Activated T-cell treated with anti-CD3 and anti-CD28 coated beads, Interleukin-2, amount 50 U/mL, for 72 hours (primary cell): ENCODE measurements around the gene PRR23E. TPM values are rescaled to one million over a fixed set of nuclear protein-coding genes. Genes with fewer than 3 reads are reported as not detected.

ENCODE experiments used
- ATAC-seq, 2 donors: fragments of 150-1000 bp; cut with Tn5 transposase; replicated peaks in 1 of 2; 2 replicates each; pipeline ENCODE4 v1.10.0; 2021; ENCODE audit warnings: moderate library complexity in 2 of 2, mild to moderate bottlenecking in 1 of 2
- DNase-seq, 2 donors: peaks; one replicate each; pipeline ENCODE4 v3.0.0; 2021 to 2022; ENCODE audit warnings: mixed read lengths in 1 of 2
- H3K27ac Mint-ChIP-seq: one replicate; pipeline ENCODE4 v1.8.0; 2022; ENCODE audit warnings: mild to moderate bottlenecking, moderate library complexity, mixed read lengths
- H3K27me3 Mint-ChIP-seq: one replicate; pipeline ENCODE4 v1.8.0; 2022; ENCODE audit warnings: low read depth, mixed read lengths
- H3K36me3 Mint-ChIP-seq, 2 donors: one replicate each; pipeline ENCODE4 v1.8.0; 2022; ENCODE audit warnings: mixed read lengths in 2 of 2, mild to moderate bottlenecking in 1 of 2; ENCODE audit not compliant: insufficient read depth in 2 of 2
- H3K4me1 Mint-ChIP-seq: one replicate; pipeline ENCODE4 v1.8.0; 2022; ENCODE audit warnings: low read depth, mixed read lengths
- H3K4me3 Mint-ChIP-seq, 2 donors: one replicate each; pipeline ENCODE4 v1.8.0; 2022; ENCODE audit warnings: mild to moderate bottlenecking in 2 of 2, mixed read lengths in 2 of 2, moderate library complexity in 2 of 2
- H3K9me3 Mint-ChIP-seq, 2 donors: one replicate each; pipeline ENCODE4 v1.8.0; 2022; ENCODE audit warnings: mixed read lengths in 2 of 2
- total RNA-seq, 2 donors: library from RNA; stranded (reverse); gene quantifications; one replicate each; pipeline ENCODE4 v1.2.3, GENCODE V29; 2022

PRR23E gene
- total RNA-seq, 2 donors from 2014 or later, result not detected

- ATAC-seq, result no peak
- H3K27ac Mint-ChIP-seq, result no peak overlapping the region
- H3K27me3 Mint-ChIP-seq, result peaks cover 10% of the 10 kb centered on the region
- no peaks in the 10 kb centered on the region for H3K4me1 Mint-ChIP-seq
- H3K4me3 Mint-ChIP-seq, result no peak overlapping the region
- peaks cover 3 to 6% of the 10 kb centered on the region in 2 donors for H3K9me3 Mint-ChIP-seq
- peaks cover 3% of the 10 kb centered on the region in 2 donors for H3K36me3 Mint-ChIP-seq
- no peak for DNase-seq
These were observed 7.3 kb downstream of the PRR23E start for GRCh38 chr3:127200086-127200691.

- no peaks in the 10 kb centered on the region for H3K4me1 Mint-ChIP-seq
- H3K9me3 Mint-ChIP-seq, result peaks cover 3 to 6% of the 10 kb centered on the region in 2 donors
- peaks cover 3% of the 10 kb centered on the region in 2 donors for H3K36me3 Mint-ChIP-seq
- no peak for ATAC-seq
- H3K4me3 Mint-ChIP-seq, result no peak overlapping the region
- H3K27ac Mint-ChIP-seq, result no peak overlapping the region
- no peak for DNase-seq
- H3K27me3 Mint-ChIP-seq, result no peaks in the 10 kb centered on the region
These were observed 10.1 kb downstream of the PRR23E start for GRCh38 chr3:127203024-127203423.

GRCh38 chr3:127204841-127205582, 12.1 kb downstream of the PRR23E start:
- H3K27ac Mint-ChIP-seq, result no peak overlapping the region
- no peaks in the 10 kb centered on the region for H3K4me1 Mint-ChIP-seq
- H3K4me3 Mint-ChIP-seq, result no peak overlapping the region
- no peak for ATAC-seq
- H3K36me3 Mint-ChIP-seq, result peaks cover 3% of the 10 kb centered on the region in 2 donors
- H3K27me3 Mint-ChIP-seq, result no peaks in the 10 kb centered on the region
- no peak for DNase-seq
- H3K9me3 Mint-ChIP-seq, result peaks cover 3 to 6% of the 10 kb centered on the region in 2 donors

- DNase-seq (no peak), ATAC-seq (no peak)
- H3K4me1 Mint-ChIP-seq, result no peaks in the 10 kb centered on the region
- peaks cover 3% of the 10 kb centered on the region in 2 donors for H3K36me3 Mint-ChIP-seq
- H3K9me3 Mint-ChIP-seq, result peaks cover 3 to 6% of the 10 kb centered on the region in 2 donors
- H3K27ac Mint-ChIP-seq, result no peak overlapping the region
- no peak overlapping the region for H3K4me3 Mint-ChIP-seq
- H3K27me3 Mint-ChIP-seq, result no peaks in the 10 kb centered on the region
These were observed 13.2 kb downstream of the PRR23E start for GRCh38 chr3:127206154-127206553.

- H3K9me3 Mint-ChIP-seq, result peaks cover 3 to 6% of the 10 kb centered on the region in 2 donors
- no peak for DNase-seq
These were observed 13.9 kb downstream of the PRR23E start for GRCh38 chr3:127206611-127207516.

DNA sequence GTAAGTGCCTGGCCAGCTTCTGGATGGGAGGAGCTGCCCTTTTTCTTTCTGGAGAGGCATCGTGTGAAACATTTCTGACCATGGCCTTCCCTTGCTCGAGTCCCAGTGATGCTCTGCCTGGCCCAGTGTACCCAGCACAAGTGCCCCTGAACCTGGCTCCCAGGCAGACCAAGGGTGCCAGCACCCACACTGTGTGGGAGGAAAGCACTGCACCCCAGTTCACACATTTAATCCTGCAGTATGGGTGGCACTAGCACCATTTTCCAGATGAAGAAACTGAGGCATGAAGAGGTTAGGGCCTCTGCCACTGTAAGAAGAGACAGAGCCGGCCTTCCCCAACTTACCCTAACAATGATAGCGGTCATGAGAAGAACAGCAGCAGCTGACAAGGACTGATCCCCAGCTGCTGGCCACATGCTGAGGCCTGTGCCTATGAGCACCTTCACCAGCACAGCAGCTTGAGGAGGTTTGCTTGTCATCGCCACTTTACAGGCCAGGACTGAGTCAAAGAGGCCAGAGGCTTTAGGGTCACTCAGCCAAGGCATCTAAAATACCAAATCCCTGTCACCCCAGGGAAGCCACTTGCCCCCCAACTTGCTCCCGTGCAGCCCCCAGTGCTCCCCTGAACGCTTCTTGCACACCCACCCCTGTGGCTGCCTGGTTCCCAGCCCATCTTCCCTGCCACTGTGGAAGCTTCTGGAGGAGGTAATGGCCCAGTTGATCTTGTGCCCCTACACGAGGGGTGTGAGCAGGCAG, 15.0 kb downstream of the PRR23E start:
- no peaks in the 10 kb centered on the region for H3K4me1 Mint-ChIP-seq
- ATAC-seq (no peak), DNase-seq (no peak)
- H3K4me3 Mint-ChIP-seq, result no peak overlapping the region
- H3K27me3 Mint-ChIP-seq, result peaks cover 5% of the 10 kb centered on the region
- H3K36me3 Mint-ChIP-seq, result peaks cover under 1 to 1% of the 10 kb centered on the region in 2 donors
- no peak overlapping the region for H3K27ac Mint-ChIP-seq
- H3K9me3 Mint-ChIP-seq, result peaks cover under 1% of the 10 kb centered on the region in 2 donors

More at GRCh38 chr3:127206611-127207516, 13.9 kb downstream of the PRR23E start:
- Mint-ChIP-seq H3K27me3 (no peaks in the 10 kb centered on the region), H3K27ac (no peak overlapping the region), H3K4me1 (no peaks in the 10 kb centered on the region), H3K4me3 (no peak overlapping the region), H3K36me3 (peaks cover 3% of the 10 kb centered on the region in 2 donors)
- ATAC-seq, result no peak

DNA sequence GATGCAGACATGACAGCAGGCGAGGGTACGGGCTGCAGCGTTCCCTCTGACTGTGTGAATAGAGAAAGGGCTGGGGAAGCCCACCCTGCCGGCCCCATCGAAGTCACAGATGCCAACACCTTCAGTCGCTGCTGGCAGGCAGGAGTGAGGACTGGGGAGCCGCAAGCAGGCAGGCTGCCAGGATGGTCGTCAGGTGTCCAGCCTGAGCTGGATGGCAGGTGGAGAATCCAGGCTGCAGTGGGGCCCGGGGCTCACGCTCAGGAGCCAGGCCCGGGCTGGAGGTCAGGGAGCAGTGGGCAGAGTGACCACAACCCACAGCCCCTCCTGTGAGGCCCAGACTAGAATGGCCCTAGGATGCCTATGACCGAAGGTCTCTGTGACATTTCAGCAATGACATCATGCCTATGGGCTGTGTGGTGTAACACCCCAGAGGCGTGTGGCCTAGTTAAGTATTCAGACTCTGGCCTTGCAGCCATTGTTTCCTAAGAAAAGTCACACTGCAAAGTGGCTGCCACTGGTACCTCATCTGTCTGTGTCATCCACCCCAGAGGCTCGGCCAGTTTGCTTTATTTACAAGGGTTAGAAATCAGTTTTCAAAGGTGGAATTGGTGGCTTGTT, 15.7 kb downstream of the PRR23E start:
- H3K27ac Mint-ChIP-seq, result no peak overlapping the region
- no peaks in the 10 kb centered on the region for H3K9me3 Mint-ChIP-seq
- ATAC-seq (no peak), DNase-seq (no peak)
- no peaks in the 10 kb centered on the region for H3K4me1 Mint-ChIP-seq
- H3K36me3 Mint-ChIP-seq, result no peaks in the 10 kb centered on the region
- H3K4me3 Mint-ChIP-seq, result no peak overlapping the region
- peaks cover 8% of the 10 kb centered on the region for H3K27me3 Mint-ChIP-seq

- no peak overlapping the region for H3K4me3 Mint-ChIP-seq
These were observed 16.4 kb downstream of the PRR23E start for GRCh38 chr3:127209155-127209839.

GRCh38 chr3:127209840-127210653, 17.1 kb downstream of the PRR23E start:
- H3K27me3 Mint-ChIP-seq, result peaks cover 17% of the 10 kb centered on the region
- no peaks in the 10 kb centered on the region for H3K4me1 Mint-ChIP-seq
- H3K36me3 Mint-ChIP-seq, result no peaks in the 10 kb centered on the region
- H3K9me3 Mint-ChIP-seq, result no peaks in the 10 kb centered on the region
- no peak overlapping the region for H3K27ac Mint-ChIP-seq
- DNase-seq, result no peak
- H3K4me3 Mint-ChIP-seq, result no peak overlapping the region
- no peak for ATAC-seq

More at GRCh38 chr3:127209155-127209839, 16.4 kb downstream of the PRR23E start:
- no peaks in the 10 kb centered on the region for H3K36me3 Mint-ChIP-seq
- H3K9me3 Mint-ChIP-seq, result no peaks in the 10 kb centered on the region
- H3K4me1 Mint-ChIP-seq, result no peaks in the 10 kb centered on the region
- DNase-seq (no peak), ATAC-seq (no peak)
- no peak overlapping the region for H3K27ac Mint-ChIP-seq
- peaks cover 10% of the 10 kb centered on the region for H3K27me3 Mint-ChIP-seq

- no peak for DNase-seq
- no peak overlapping the region for H3K4me3 Mint-ChIP-seq
- no peaks in the 10 kb centered on the region for H3K4me1 Mint-ChIP-seq
- no peaks in the 10 kb centered on the region for H3K9me3 Mint-ChIP-seq
- H3K27me3 Mint-ChIP-seq, result peaks cover 21% of the 10 kb centered on the region
- no peak overlapping the region for H3K27ac Mint-ChIP-seq
- ATAC-seq, result no peak
- no peaks in the 10 kb centered on the region for H3K36me3 Mint-ChIP-seq
These were observed 17.7 kb downstream of the PRR23E start for GRCh38 chr3:127210654-127210943.
